Suprapubic skin (tissue), 4 donors: Measurements from ENCODE around the gene CDCA7L. TPM values are rescaled to one million over a fixed set of nuclear protein-coding genes. Genes with fewer than 3 reads are reported as not detected.
"Not testable (repeated sequence)": the region's sequence is repeated elsewhere in the genome, so short reads cannot be mapped to it uniquely, and the experiment has no call there.

Experiments used
- DNase-seq, 2 donors: peaks; one replicate each; pipeline ENCODE4 v3.0.0-alpha.2; 2019; ENCODE audit warnings: low spot score in 2 of 2
- H3K27ac ChIP-seq: fragments of 200-600 bp; sonication (generic); one replicate; pipeline ENCODE4 v1.5.1; 2019
- H3K27me3 ChIP-seq: fragments of 200-600 bp; sonication (generic); one replicate; pipeline ENCODE4 v1.5.1; 2019
- H3K36me3 ChIP-seq: fragments of 200-600 bp; sonication (generic); one replicate; pipeline ENCODE4 v1.5.1; 2019
- H3K4me1 ChIP-seq: fragments of 200-600 bp; sonication (generic); one replicate; pipeline ENCODE4 v1.5.1; 2019
- H3K4me3 ChIP-seq: fragments of 200-600 bp; sonication (generic); one replicate; pipeline ENCODE4 v1.5.1; 2019; ENCODE audit warnings: mild to moderate bottlenecking
- H3K9me3 ChIP-seq: fragments of 200-600 bp; sonication (generic); one replicate; pipeline ENCODE4 v1.5.1; 2019
- EP300 ChIP-seq: sonication (generic); formaldehyde crosslinking; IDR thresholded peaks from one replicate; pipeline ENCODE4 v1.6.1; 2017; ENCODE audit warnings: antibody characterized with exemption
- POLR2A ChIP-seq, 2 donors: fragments of 450-650 bp; IDR thresholded peaks; one replicate each; pipeline ENCODE4 v1.6.1; 2017; ENCODE audit warnings: antibody characterized with exemption in 2 of 2, mild to moderate bottlenecking in 2 of 2, moderate library complexity in 2 of 2
- POLR2AphosphoS5 ChIP-seq, 3 donors: sonication (generic); formaldehyde crosslinking; IDR thresholded peaks; one replicate each; pipeline ENCODE4 v1.6.1; 2017; ENCODE audit warnings: antibody characterized with exemption in 3 of 3
- WGBS: methylation state at CpG from one replicate; pipeline ENCODE4 v1.1.5; 2018; 5-methylcytosine and 5-hydroxymethylcytosine counted together
- total RNA-seq, 4 donors: library from RNA; depleted of rRNA; stranded (reverse); fragments of >200 nt; gene quantifications; one replicate each; pipeline ENCODE4 v1.1.0, GENCODE V29; 2016
- TF ChIP-seq, protein P1 (sequence below), 2 donors: fragments of 200-600 bp in 1 of 2; fragments of 450-650 bp in 1 of 2; sonication (generic) in 1 of 2; IDR thresholded peaks; one replicate each; pipeline ENCODE4 v1.5.1; 2016 to 2019; ENCODE audit warnings: antibody characterized with exemption in 2 of 2, mild to moderate bottlenecking in 1 of 2, moderate library complexity in 1 of 2

Gene CDCA7L
- total RNA-seq, 4 donors from 2014 or later: 26.2 to 138 (median 44.0) TPM

DNA sequence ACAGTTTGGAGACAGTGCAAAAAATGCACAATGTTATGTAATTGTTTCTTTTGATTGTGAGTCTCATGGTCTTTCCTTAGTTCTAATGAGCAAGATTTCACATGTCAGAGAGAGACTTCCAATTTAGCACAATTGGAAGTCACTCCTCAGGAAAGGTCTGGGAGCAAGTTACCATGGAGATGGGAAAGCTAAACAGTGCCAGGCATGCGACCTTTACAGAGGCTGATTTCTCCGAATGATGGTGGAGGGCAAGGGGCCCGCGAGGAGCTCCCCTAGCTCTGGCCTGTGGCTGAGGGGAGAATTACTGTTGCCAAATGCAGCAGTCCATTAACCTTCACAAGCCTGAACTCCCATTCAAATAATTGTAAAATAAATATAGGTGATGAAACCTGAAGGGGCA, 59.3 kb downstream of the CDCA7L start:
- Histone ChIP-seq H3K36me3 (no peaks in the 10 kb centered on the region), H3K9me3 (no peaks in the 10 kb centered on the region), H3K4me3 (no peak overlapping the region), H3K27me3 (no peaks in the 10 kb centered on the region), H3K4me1 (no peaks in the 10 kb centered on the region), H3K27ac (no peak overlapping the region)
- TF ChIP-seq, protein P1, sequence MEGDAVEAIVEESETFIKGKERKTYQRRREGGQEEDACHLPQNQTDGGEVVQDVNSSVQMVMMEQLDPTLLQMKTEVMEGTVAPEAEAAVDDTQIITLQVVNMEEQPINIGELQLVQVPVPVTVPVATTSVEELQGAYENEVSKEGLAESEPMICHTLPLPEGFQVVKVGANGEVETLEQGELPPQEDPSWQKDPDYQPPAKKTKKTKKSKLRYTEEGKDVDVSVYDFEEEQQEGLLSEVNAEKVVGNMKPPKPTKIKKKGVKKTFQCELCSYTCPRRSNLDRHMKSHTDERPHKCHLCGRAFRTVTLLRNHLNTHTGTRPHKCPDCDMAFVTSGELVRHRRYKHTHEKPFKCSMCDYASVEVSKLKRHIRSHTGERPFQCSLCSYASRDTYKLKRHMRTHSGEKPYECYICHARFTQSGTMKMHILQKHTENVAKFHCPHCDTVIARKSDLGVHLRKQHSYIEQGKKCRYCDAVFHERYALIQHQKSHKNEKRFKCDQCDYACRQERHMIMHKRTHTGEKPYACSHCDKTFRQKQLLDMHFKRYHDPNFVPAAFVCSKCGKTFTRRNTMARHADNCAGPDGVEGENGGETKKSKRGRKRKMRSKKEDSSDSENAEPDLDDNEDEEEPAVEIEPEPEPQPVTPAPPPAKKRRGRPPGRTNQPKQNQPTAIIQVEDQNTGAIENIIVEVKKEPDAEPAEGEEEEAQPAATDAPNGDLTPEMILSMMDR (IDR thresholded peaks at IDR 0.05): no peak
- no peak for TF ChIP-seq POLR2AphosphoS5 (IDR thresholded peaks at IDR 0.05)
- no peak for TF ChIP-seq EP300
- no peak for TF ChIP-seq POLR2A (IDR thresholded peaks at IDR 0.05)
- no peak for DNase-seq
- 53% methylated on average over 4 of the region's 4 CpGs for WGBS

DNA sequence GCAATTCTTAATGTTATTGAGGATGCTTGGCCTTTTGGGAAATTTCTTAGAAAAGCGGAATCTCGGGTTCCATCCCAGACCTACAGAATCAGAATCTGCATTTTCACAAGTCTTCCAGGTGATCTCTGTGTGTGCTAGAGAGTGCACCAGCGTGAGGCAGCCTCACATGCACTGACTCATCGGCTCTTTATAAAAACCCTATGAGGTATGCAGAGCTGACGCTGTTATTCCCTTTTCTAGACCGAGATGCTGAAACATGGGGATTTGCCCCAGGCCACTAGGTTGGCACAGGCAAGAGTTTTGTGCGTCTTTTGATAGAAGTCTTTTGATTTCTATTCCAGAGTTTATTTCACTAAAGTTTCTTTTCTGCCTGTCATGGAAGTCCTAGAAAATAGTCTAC, 61.2 kb downstream of the CDCA7L start:
- H3K4me3 ChIP-seq: no peak overlapping the region
- no peaks in the 10 kb centered on the region for H3K36me3 ChIP-seq
- no peaks in the 10 kb centered on the region for H3K4me1 ChIP-seq
- no peaks in the 10 kb centered on the region for H3K9me3 ChIP-seq
- H3K27ac ChIP-seq: no peak overlapping the region
- 68% methylated on average over 7 of the region's 7 CpGs for WGBS
- TF ChIP-seq, protein P1 (IDR thresholded peaks at IDR 0.05): no peak
- TF ChIP-seq POLR2A (IDR thresholded peaks at IDR 0.05) (no peak), POLR2AphosphoS5 (IDR thresholded peaks at IDR 0.05) (no peak), EP300 (no peak)
- no peaks in the 10 kb centered on the region for H3K27me3 ChIP-seq
- DNase-seq: no peak

DNA sequence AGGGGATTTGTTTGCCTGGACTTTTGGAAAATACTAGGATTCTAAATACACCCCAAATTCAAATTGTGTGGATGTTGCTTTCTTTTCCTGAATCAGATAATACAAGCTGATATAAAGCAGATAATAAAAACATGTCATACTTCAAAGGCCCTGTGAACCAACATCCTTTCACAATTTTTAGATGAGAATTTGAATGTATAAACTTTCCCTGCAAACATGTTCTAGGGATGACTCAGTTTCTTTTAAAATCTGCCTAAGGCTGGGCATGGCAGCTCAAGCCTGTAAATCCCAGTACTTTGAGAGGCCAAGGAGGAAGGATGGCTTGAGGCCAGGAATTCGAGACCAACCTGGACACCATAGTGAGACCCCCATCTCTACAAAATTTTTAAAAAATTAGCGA, 62.2 kb downstream of the CDCA7L start:
- H3K4me3 ChIP-seq, H3K27ac ChIP-seq, H3K36me3 ChIP-seq, DNase-seq, H3K9me3 ChIP-seq, H3K4me1 ChIP-seq, H3K27me3 ChIP-seq: not testable (repeated sequence)
- WGBS: 77% methylated on average over 2 of the region's 2 CpGs

DNA sequence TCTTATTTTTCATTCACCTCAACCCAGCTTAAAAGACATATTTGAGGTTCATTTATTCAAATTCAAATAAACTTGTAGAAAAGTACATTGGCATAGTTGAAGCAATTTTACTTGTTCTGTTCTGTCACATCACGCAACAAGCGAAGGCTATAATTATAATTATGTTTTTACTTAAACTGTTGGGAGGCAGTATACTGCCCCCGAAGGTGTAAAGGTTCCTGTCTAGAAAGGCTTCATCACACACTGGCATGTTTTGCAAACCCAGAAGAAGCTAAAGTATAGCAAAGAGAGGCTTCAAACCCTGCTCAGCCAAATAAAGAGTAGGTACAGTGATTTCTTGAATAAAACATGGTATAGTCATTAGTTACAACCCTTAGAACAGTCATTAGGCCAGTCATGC, 62.6 kb downstream of the CDCA7L start:
- TF ChIP-seq POLR2A (IDR thresholded peaks at IDR 0.05): no peak
- no peak for TF ChIP-seq POLR2AphosphoS5 (IDR thresholded peaks at IDR 0.05)
- TF ChIP-seq, protein P1 (IDR thresholded peaks at IDR 0.05): no peak
- no peak for TF ChIP-seq EP300
- 93% methylated on average over 3 of the region's 3 CpGs for WGBS
- no peak overlapping the region for H3K27ac ChIP-seq

DNA sequence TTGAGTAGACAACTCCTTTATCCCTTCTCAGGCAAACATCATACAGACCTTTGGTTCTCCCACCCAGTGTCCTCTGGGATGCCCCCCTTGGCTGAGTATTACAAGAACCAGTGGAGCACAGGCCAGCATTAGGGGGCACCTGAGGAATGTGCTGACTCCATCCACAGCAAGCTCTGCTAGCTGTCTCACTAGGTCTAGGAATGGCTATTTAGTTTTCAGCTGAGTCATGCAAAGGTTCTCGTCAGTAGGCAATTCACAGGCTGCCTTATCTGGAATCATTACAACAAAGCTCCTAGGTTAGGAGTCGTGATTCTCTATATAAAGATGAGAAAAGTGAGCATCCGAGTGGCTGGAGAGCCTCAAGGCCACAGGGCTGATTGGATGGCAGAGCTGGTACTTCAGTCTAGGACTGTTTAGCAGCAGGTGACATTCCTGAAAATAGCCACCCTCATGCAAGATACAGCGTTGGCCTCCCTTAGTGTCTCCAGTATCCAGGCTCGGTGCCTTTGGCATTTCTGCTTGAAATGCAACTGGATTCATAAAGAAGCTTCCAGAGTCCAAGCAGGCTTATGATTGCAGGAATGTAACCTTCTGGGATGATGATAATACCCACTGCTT, 75.8 kb downstream of the CDCA7L start:
- H3K36me3 ChIP-seq: no peaks in the 10 kb centered on the region
- no peak for DNase-seq
- 65% methylated on average over 3 of the region's 5 CpGs for WGBS

More for the DNA sequence above, 62.6 kb downstream of the CDCA7L start:
- H3K4me3 ChIP-seq: no peak overlapping the region
- no peaks in the 10 kb centered on the region for H3K4me1 ChIP-seq
- no peaks in the 10 kb centered on the region for H3K27me3 ChIP-seq
- no peaks in the 10 kb centered on the region for H3K9me3 ChIP-seq
- no peak for DNase-seq
- H3K36me3 ChIP-seq: no peaks in the 10 kb centered on the region

More for the DNA sequence above, 75.8 kb downstream of the CDCA7L start:
- no peaks in the 10 kb centered on the region for H3K4me1 ChIP-seq
- TF ChIP-seq, protein P1 (IDR thresholded peaks at IDR 0.05): no peak
- TF ChIP-seq POLR2A (IDR thresholded peaks at IDR 0.05) (no peak), POLR2AphosphoS5 (IDR thresholded peaks at IDR 0.05) (no peak), EP300 (no peak)
- no peaks in the 10 kb centered on the region for H3K9me3 ChIP-seq
- H3K4me3 ChIP-seq: no peak overlapping the region
- H3K27ac ChIP-seq: no peak overlapping the region
- H3K27me3 ChIP-seq: no peaks in the 10 kb centered on the region
